Hematopoietic multipotent progenitor cell treated with erythropoietin and hydrocortisone succinate and interleukin-3 and kit ligand, for 8 days (in vitro differentiated cells): ENCODE data around the gene KLF6.

Source experiments
- DNase-seq: peaks from one replicate; pipeline ENCODE4 v3.0.0-alpha.2; 2015

The KLF6 gene

GRCh38 chr10:3784510-3785250, at the start of gene KLF6:
Gene KLF6, minus strand, starts transcription at chr10:3785209. Its CDS starts 195 bp downstream, at chr10:3785014.
- DNase-seq = peak; percentile 35

- DNase-seq = no peak
Measured at GRCh38 chr10:3834404-3834803, 49.4 kb upstream of the KLF6 start.

GRCh38 chr10:3833046-3833445, 48.0 kb upstream of the KLF6 start:
- no peak for DNase-seq

- no peak for DNase-seq
Measured at GRCh38 chr10:3832022-3832786, 47.2 kb upstream of the KLF6 start.

GRCh38 chr10:3831608-3832007, 46.6 kb upstream of the KLF6 start:
- no peak for DNase-seq

GRCh38 chr10:3830946-3831345, 45.9 kb upstream of the KLF6 start:
- DNase-seq = no peak

GRCh38 chr10:3829156-3830050, 44.4 kb upstream of the KLF6 start:
- DNase-seq = no peak

- peak; percentile 62 for DNase-seq
Measured at GRCh38 chr10:3828404-3829155, 43.6 kb upstream of the KLF6 start.

- no peak for DNase-seq
Measured at GRCh38 chr10:3827768-3828403, 42.9 kb upstream of the KLF6 start.

GRCh38 chr10:3827266-3827665, 42.3 kb upstream of the KLF6 start:
- DNase-seq = no peak

GRCh38 chr10:3825862-3826351, 40.9 kb upstream of the KLF6 start:
- no peak for DNase-seq

GRCh38 chr10:3825244-3825643, 40.2 kb upstream of the KLF6 start:
- peak; percentile 22 for DNase-seq

GRCh38 chr10:3822541-3823330, 37.7 kb upstream of the KLF6 start:
- no peak for DNase-seq

- DNase-seq = no peak
Measured at GRCh38 chr10:3820255-3820654, 35.2 kb upstream of the KLF6 start.

- DNase-seq = no peak
Measured at GRCh38 chr10:3816995-3817394, 32.0 kb upstream of the KLF6 start.

GRCh38 chr10:3814838-3815220, 29.8 kb upstream of the KLF6 start:
- no peak for DNase-seq

- no peak for DNase-seq
Measured at GRCh38 chr10:3813986-3814837, 29.2 kb upstream of the KLF6 start.

- DNase-seq = no peak
Measured at GRCh38 chr10:3813267-3813666, 28.3 kb upstream of the KLF6 start.

- DNase-seq = no peak
Measured at GRCh38 chr10:3812141-3812540, 27.1 kb upstream of the KLF6 start.

GRCh38 chr10:3811291-3811870, 26.4 kb upstream of the KLF6 start:
- peak; percentile 87 for DNase-seq
